CD4-positive, CD25-positive, alpha-beta regulatory T cell (primary cell): Measurements from ENCODE around the gene NEUROD1. TPM values are rescaled to one million over a fixed set of nuclear protein-coding genes. Genes with fewer than 3 reads are reported as not detected.
"Not testable (repeated sequence)": the region's sequence is repeated elsewhere in the genome, so short reads cannot be mapped to it uniquely, and the experiment has no call there.

Experiments
- ATAC-seq, 2 donors: fragments of 150-1000 bp; cut with Tn5 transposase; one replicate each; pipeline ENCODE4 v1.10.0; 2021; ENCODE audit warnings: low read depth in 2 of 2, moderate number of reproducible peaks in 2 of 2, moderate library complexity in 1 of 2
- DNase-seq, 3 donors: peaks; one replicate each; pipeline versions ENCODE4 v3.0.0 to v3.0.0-alpha.2; 2012 to 2022; ENCODE audit warnings: mixed read lengths in 1 of 3
- H3K27ac ChIP-seq: one replicate; pipeline ENCODE4 v1.7.0; 2013; ENCODE audit warnings: mild to moderate bottlenecking, low read length; ENCODE audit not compliant: insufficient read depth, poor library complexity, severe bottlenecking
- H3K27me3 ChIP-seq: one replicate; pipeline ENCODE4 v1.7.0; 2013; ENCODE audit warnings: low read length; ENCODE audit not compliant: control insufficient read depth, insufficient read depth
- H3K36me3 ChIP-seq: one replicate; pipeline ENCODE4 v1.7.0; 2013; ENCODE audit warnings: mild to moderate bottlenecking, low read length, moderate library complexity; ENCODE audit not compliant: control insufficient read depth, insufficient read depth
- H3K4me1 ChIP-seq: 2 replicates; pipeline ENCODE4 v1.7.0; 2013; ENCODE audit warnings: mild to moderate bottlenecking, low read length; ENCODE audit not compliant: insufficient read depth, control insufficient read depth, poor library complexity, severe bottlenecking
- H3K4me3 ChIP-seq: one replicate; pipeline ENCODE4 v1.7.0; 2013; ENCODE audit warnings: low read depth, mild to moderate bottlenecking, low read length, moderate library complexity
- H3K9me3 ChIP-seq, 2 experiments: 1 replicate in 1 of 2; 2 replicates in 1 of 2; pipeline ENCODE4 v1.7.0; 2013; ENCODE audit warnings: low read length in 2 of 2, mild to moderate bottlenecking in 1 of 2, moderate library complexity in 1 of 2; ENCODE audit not compliant: control insufficient read depth in 2 of 2
- H3K27ac Mint-ChIP-seq, 3 donors: one replicate each; pipeline ENCODE4 v1.8.0; 2020 to 2022; ENCODE audit warnings: mild to moderate bottlenecking in 3 of 3, mixed read lengths in 3 of 3, moderate library complexity in 2 of 3
- H3K27me3 Mint-ChIP-seq: one replicate; pipeline ENCODE4 v1.8.0; 2022; ENCODE audit warnings: mild to moderate bottlenecking, mixed read lengths
- H3K36me3 Mint-ChIP-seq: one replicate; pipeline ENCODE4 v1.8.0; 2020; ENCODE audit warnings: mixed read lengths
- H3K4me1 Mint-ChIP-seq, 4 donors: one replicate each; pipeline ENCODE4 v1.8.0; 2020 to 2022; ENCODE audit warnings: mixed read lengths in 4 of 4, mild to moderate bottlenecking in 1 of 4
- H3K4me3 Mint-ChIP-seq, 4 donors: one replicate each; pipeline ENCODE4 v1.8.0; 2020 to 2022; ENCODE audit warnings: mild to moderate bottlenecking in 4 of 4, mixed read lengths in 4 of 4, moderate library complexity in 3 of 4
- H3K9me3 Mint-ChIP-seq, 7 donors: one replicate each; pipeline ENCODE4 v1.8.0; 2020 to 2022; ENCODE audit warnings: mixed read lengths in 7 of 7, mild to moderate bottlenecking in 3 of 7, moderate library complexity in 2 of 7
- polyA plus RNA-seq, 4 donors: library from polyadenylated mRNA; unstranded; fragments of 300-500 nt; fragmentation: Illumina TruSeq; gene quantifications; one replicate each; pipeline ENCODE4 v1.2.3, GENCODE V29; 2021
- total RNA-seq: library from RNA; stranded (reverse); gene quantifications from one replicate; pipeline ENCODE4 v1.2.3, GENCODE V29; 2022

The NEUROD1 gene
- total RNA-seq (not detected), polyA plus RNA-seq (not detected)

DNA sequence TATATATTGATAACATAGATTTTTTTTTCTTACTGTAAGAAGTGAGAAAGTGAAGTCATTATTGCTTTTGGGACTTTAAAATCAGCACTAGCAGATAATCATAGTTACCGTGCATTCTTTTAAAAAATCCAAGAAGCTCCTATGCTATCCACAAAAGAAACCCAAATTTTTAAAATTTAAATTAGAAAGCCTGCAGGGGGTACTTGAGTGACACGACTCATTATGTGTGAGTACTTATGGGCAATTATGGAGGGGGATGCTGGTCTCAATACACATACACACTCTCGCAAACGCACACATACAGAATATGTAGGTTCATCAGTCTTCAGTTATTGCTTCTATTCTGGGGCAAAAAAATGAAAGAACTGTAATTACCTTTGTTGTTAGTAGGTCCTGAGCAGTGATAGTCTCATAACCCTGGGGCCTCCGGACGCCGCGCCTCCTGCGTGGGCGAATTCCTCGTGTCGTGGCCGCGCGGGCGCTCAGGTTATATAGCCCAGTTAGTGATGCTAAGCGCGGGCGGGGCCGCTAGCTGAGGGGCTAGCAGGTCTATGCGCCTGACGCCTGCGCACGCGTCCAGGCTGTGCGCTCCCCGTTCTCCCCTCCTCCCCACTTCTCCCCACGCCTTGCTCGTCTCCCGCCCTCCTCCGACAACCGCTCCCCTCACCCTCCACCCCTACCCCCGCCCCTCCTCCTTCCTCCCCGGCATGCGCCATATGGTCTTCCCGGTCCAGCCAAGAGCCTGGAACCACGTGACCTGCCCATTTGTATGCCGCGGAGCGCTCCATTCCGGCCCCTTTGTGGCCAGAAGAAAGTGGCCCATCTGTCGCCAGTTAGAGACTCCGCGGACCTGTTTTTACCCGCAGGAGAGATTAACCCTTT is at the start of gene NEUROD1:
NEUROD1 (minus strand) TSS at position 463 of the 882 bp plus-strand sequence. CDS start 1,657 bp downstream, outside the sequence.
- H3K27me3 Mint-ChIP-seq = peaks cover 79% of the 10 kb centered on the region
- H3K4me3 Mint-ChIP-seq = peak within 1 kb of the TSS in 3 of 4 donors; percentile 6 to 78 (median 71)
- Histone ChIP-seq H3K9me3 (no peaks in the 10 kb centered on the region), H3K27me3 (peaks cover 35% of the 10 kb centered on the region), H3K27ac (no peak within 1 kb of the TSS), H3K36me3 (no peaks in the 10 kb centered on the region), H3K4me1 (peaks cover 3% of the 10 kb centered on the region), H3K4me3 (no peak within 1 kb of the TSS)
- H3K4me1 Mint-ChIP-seq = peaks cover 4 to 48% (median 14%) of the 10 kb centered on the region in 4 donors
- ATAC-seq (no peak), DNase-seq (no peak)
- no peak within 1 kb of the TSS for H3K27ac Mint-ChIP-seq
- peaks cover 0 to 17% (median 2%) of the 10 kb centered on the region in 7 donors for H3K9me3 Mint-ChIP-seq
- H3K36me3 Mint-ChIP-seq = peaks cover 3% of the 10 kb centered on the region

DNA sequence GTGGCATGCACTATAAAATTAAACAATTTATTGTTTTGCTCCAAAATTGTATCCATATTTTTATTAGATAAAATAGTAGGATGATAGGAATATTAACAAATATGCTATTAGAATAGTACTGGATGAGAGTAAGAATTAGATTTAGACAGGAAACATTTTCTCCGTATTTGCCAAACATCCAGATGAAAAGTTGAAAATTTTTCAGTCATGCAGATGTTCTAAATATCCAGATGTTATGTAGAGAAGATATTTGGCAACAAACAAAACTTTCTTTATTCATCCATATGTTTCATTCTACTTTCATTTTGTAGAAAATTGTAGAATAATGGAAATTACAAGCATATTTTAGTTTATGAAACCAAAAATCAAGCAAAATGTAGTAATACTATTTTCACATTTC is 45.2 kb upstream of the NEUROD1 start:
- Mint-ChIP-seq H3K36me3 (no peaks in the 10 kb centered on the region), H3K9me3 (no peaks in the 10 kb centered on the region)
- no peak for ATAC-seq

DNA sequence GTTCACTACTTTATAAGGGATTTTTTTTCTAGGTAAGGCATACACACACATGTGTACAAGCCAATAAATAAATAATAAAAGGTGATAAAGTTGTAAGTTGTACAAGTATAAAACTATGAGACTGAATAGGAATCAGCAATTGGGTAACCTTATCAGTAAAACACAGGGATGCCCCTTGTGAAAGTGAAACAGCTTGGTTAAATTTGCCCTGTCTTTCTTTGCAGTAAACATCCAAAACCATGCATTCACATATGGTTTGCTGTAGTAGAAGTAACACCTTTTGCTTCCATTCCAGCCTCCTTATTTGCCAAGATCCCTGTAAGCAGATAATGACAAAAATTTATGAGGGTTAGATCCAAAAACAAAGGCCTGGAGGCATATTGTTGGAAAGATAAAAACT is 44.3 kb upstream of the NEUROD1 start:
- no peaks in the 10 kb centered on the region for H3K36me3 ChIP-seq
- Mint-ChIP-seq H3K9me3 (no peaks in the 10 kb centered on the region), H3K4me3 (no peak overlapping the region), H3K36me3 (no peaks in the 10 kb centered on the region), H3K27ac (no peak overlapping the region), H3K4me1 (no peaks in the 10 kb centered on the region), H3K27me3 (peaks cover 33% of the 10 kb centered on the region)
- ATAC-seq (no peak), DNase-seq (no peak)
- H3K27ac ChIP-seq = no peak overlapping the region
- H3K4me3 ChIP-seq = no peak overlapping the region
- H3K27me3 ChIP-seq = peaks cover 8% of the 10 kb centered on the region
- no peaks in the 10 kb centered on the region for H3K4me1 ChIP-seq
- no peaks in the 10 kb centered on the region for H3K9me3 ChIP-seq

More for the DNA sequence above, 45.2 kb upstream of the NEUROD1 start:
- no peaks in the 10 kb centered on the region for H3K4me1 Mint-ChIP-seq
- DNase-seq = no peak
- no peak overlapping the region for H3K27ac Mint-ChIP-seq
- H3K9me3 ChIP-seq = no peaks in the 10 kb centered on the region
- H3K36me3 ChIP-seq = no peaks in the 10 kb centered on the region
- H3K27me3 Mint-ChIP-seq = peaks cover 33% of the 10 kb centered on the region
- peaks cover 9% of the 10 kb centered on the region for H3K27me3 ChIP-seq
- H3K4me3 Mint-ChIP-seq = no peak overlapping the region
- H3K4me1 ChIP-seq = no peaks in the 10 kb centered on the region
- no peak overlapping the region for H3K4me3 ChIP-seq
- H3K27ac ChIP-seq = no peak overlapping the region

DNA sequence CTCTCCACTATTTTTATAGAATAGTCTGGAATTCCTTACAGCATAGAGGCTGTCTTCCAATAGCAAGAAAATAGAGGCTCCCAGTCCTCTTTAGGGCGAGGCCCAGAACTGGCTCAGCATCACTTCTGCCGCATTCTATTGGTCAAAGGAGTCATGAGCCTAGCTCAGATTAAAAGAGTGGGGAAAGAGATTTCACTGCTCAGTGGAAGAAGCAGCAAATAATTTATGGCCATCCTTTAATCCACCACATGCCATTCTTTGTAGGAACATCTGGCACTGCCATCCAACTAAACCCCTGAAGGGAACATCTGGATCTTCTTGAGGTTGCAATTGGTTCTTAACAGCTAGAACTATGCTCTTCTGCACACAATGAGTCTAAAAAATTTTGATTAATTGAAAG is 43.4 kb upstream of the NEUROD1 start:
- Mint-ChIP-seq H3K9me3 (no peaks in the 10 kb centered on the region), H3K36me3 (no peaks in the 10 kb centered on the region), H3K4me1 (no peaks in the 10 kb centered on the region), H3K27me3 (peaks cover 28% of the 10 kb centered on the region), H3K27ac (no peak overlapping the region), H3K4me3 (no peak overlapping the region)
- H3K27me3 ChIP-seq = peaks cover 5% of the 10 kb centered on the region
- H3K4me3 ChIP-seq = no peak overlapping the region
- DNase-seq = no peak
- no peaks in the 10 kb centered on the region for H3K4me1 ChIP-seq
- H3K9me3 ChIP-seq = no peaks in the 10 kb centered on the region
- H3K36me3 ChIP-seq = no peaks in the 10 kb centered on the region
- no peak for ATAC-seq
- H3K27ac ChIP-seq = no peak overlapping the region

DNA sequence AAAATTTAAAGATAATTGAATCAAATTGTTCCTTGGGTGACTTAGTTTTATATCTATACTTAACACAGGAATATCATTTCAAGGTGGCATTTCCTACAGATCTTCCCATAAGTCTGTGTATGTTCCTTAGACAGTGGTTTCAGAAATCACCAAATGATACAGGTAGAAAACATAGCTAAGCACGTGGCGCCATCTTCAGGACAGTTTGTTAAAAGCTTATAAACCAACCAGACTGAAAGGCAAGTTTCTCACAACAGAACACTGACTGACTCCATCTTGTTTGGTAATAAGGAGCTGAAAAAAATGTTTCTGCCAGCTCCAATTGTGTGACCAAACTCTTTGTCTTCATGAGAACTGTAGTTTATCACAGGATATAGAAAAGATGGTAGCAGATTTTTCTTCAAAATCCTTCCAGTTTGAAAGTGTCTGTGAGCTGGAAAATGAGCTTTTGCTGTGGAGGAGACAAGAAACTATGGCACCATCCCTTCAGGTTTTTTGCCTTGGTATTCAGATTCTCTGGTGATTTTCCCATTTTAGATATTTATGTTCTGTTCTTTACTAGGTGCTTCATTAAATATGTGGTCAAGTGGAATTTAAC is 34.8 kb upstream of the NEUROD1 start:
- no peaks in the 10 kb centered on the region for H3K9me3 ChIP-seq
- Mint-ChIP-seq H3K9me3 (peaks cover 0 to 1% (median 0%) of the 10 kb centered on the region in 7 donors), H3K27me3 (peaks cover 23% of the 10 kb centered on the region), H3K4me1 (no peaks in the 10 kb centered on the region), H3K4me3 (no peak overlapping the region), H3K27ac (no peak overlapping the region), H3K36me3 (no peaks in the 10 kb centered on the region)
- no peak overlapping the region for H3K27ac ChIP-seq
- DNase-seq (peak; percentile 24 to 79 (median 58)), ATAC-seq (peak; percentile 70 to 76)
- H3K36me3 ChIP-seq = no peaks in the 10 kb centered on the region
- no peaks in the 10 kb centered on the region for H3K4me1 ChIP-seq
- H3K4me3 ChIP-seq = no peak overlapping the region
- H3K27me3 ChIP-seq = no peaks in the 10 kb centered on the region

DNA sequence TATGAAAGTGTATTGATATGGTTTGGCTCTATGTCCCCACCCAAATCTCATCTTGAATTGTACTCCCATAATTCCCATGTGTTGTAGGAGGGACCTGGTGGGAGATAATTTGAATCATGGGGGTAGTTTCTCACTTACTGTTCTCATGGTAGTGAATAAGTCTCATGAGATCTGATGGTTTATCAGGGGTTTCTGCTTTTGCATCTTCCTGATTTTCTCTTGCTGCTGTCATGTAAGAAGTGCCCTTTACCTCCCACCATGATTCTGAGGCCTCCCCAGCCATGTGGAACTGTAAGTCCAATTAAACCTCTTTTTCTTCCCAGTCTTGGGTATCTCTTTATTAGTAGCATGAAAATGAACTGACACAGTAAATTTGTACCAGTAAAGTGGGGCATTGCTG is 30.7 kb upstream of the NEUROD1 start:
- not testable (repeated sequence) for H3K27ac Mint-ChIP-seq, H3K4me1 Mint-ChIP-seq, DNase-seq, H3K4me3 ChIP-seq, H3K9me3 Mint-ChIP-seq, H3K9me3 ChIP-seq, ATAC-seq, H3K27ac ChIP-seq, H3K4me1 ChIP-seq, H3K27me3 ChIP-seq, H3K4me3 Mint-ChIP-seq, H3K36me3 Mint-ChIP-seq, H3K36me3 ChIP-seq
- H3K27me3 Mint-ChIP-seq = peaks cover 20% of the 10 kb centered on the region

DNA sequence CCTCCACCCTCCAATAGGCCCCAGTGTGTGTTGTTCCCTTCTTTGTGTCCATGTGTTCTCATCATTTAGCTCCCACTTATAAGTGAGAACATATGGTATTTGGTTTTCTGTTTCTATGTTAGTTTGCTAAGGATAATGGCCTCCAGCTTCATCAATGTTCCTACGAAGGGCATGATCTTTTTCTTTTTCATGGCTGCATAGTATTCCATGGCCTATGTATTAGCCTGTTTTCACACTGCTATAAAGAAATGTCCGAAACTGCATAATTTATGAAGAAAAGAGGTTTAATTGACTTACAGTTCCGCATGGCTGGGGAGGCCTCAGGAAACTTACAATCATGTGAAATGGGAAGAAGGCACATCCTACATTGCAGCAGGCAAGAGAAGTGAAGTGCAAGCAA is 22.2 kb upstream of the NEUROD1 start:
- H3K27ac Mint-ChIP-seq, H3K27me3 ChIP-seq, H3K9me3 Mint-ChIP-seq, H3K9me3 ChIP-seq, H3K27ac ChIP-seq, ATAC-seq, H3K36me3 ChIP-seq, H3K4me3 Mint-ChIP-seq, H3K4me1 Mint-ChIP-seq, H3K27me3 Mint-ChIP-seq, DNase-seq, H3K4me1 ChIP-seq, H3K4me3 ChIP-seq, H3K36me3 Mint-ChIP-seq: not testable (repeated sequence)
